H1 (cell line): ENCODE results near the gene GATC. TPM values are rescaled to one million over a fixed set of nuclear protein-coding genes. Genes with fewer than 3 reads are reported as not detected.

Source experiments
- BACH1 ChIP-seq: IDR thresholded peaks from 2 replicates; pipeline ENCODE4 v1.6.1; 2012; ENCODE audit warnings: low read length, improper control_type of control experiment
- BCL11A ChIP-seq, 2 experiments: IDR thresholded peaks; one replicate each; pipeline ENCODE4 v1.6.1; 2011; ENCODE audit warnings: low read depth in 2 of 2, low read length in 2 of 2, mild to moderate bottlenecking in 2 of 2
- EZH2 ChIP-seq: fragments of 200-600 bp; sonication (generic); IDR thresholded peaks from 2 replicates; pipeline ENCODE4 v1.7.1; 2012; ENCODE audit warnings: low read depth, mild to moderate bottlenecking, moderate library complexity, low read length, inconsistent platforms; ENCODE audit not compliant: severe bottlenecking
- HDAC2 ChIP-seq, 2 experiments: fragments of 300-600 bp in 1 of 2; sonication (generic) in 1 of 2; IDR thresholded peaks; 2 replicates each; pipeline ENCODE4 v1.6.1; 2011 to 2012; ENCODE audit warnings: low read depth in 2 of 2, low read length in 2 of 2, mild to moderate bottlenecking in 2 of 2, moderate library complexity in 2 of 2, borderline replicate concordance in 1 of 2, inconsistent platforms in 1 of 2
- NANOG ChIP-seq: IDR thresholded peaks from 2 replicates; pipeline ENCODE4 v1.6.1; 2011; ENCODE audit warnings: low read length, low read depth, mild to moderate bottlenecking, inconsistent platforms; ENCODE audit not compliant: insufficient read depth, poor library complexity, severe bottlenecking
- POLR2A ChIP-seq, 2 experiments: IDR thresholded peaks; 1 replicate in 1 of 2; 2 replicates in 1 of 2; pipeline ENCODE4 v1.6.1; 2011; ENCODE audit warnings: low read depth in 2 of 2, low read length in 2 of 2, mild to moderate bottlenecking in 2 of 2; ENCODE audit errors: control extremely low read depth in 1 of 2
- RNF2 ChIP-seq: fragments of 200-900, 300-1000 bp; sonication (generic); IDR thresholded peaks from 2 replicates; pipeline ENCODE4 v1.7.1; 2016; ENCODE audit warnings: borderline replicate concordance, low read depth, mild to moderate bottlenecking, antibody characterized with exemption, low read length; ENCODE audit not compliant: poor library complexity, severe bottlenecking; ENCODE audit errors: missing control alignments
- TAF1 ChIP-seq: IDR thresholded peaks from 2 replicates; pipeline ENCODE4 v1.6.1; 2011; ENCODE audit warnings: mild to moderate bottlenecking, low read depth, low read length
- ZNF274 ChIP-seq: IDR thresholded peaks from 2 replicates; pipeline ENCODE4 v1.7.0; 2012; ENCODE audit warnings: low read length, borderline replicate concordance; ENCODE audit errors: extremely low read depth
- polyA plus RNA-seq, 7 experiments: library from polyadenylated mRNA; depleted of rRNA in 3 of 7; stranded (reverse) in 5 of 7; unstranded in 2 of 7; fragments of >200 nt in 5 of 7; fragments of 200-250 nt in 2 of 7; gene quantifications; 1 replicate in 5 of 7; 2 replicates in 1 of 7; 4 replicates in 1 of 7; pipeline versions ENCODE4 v1.2.1 to v1.2.3, GENCODE V29; 2011 to 2013; ENCODE audit warnings: missing spikeins in 2 of 7, mixed read lengths in 2 of 7
- total RNA-seq: library from RNA; stranded (reverse); fragmentation: NEBNext Ultra II Directional; extraction: Animal tissue kit (Norgen Biotek cat#: 25700); gene quantifications from 2 replicates; pipeline ENCODE4 v1.2.1, GENCODE V29; 2021
- TF ChIP-seq, protein P1 (sequence below): IDR thresholded peaks from 2 replicates; pipeline ENCODE4 v1.6.1; 2012; ENCODE audit warnings: inconsistent platforms

The GATC gene
- total and polyA plus RNA-seq, 2 of the 8 experiments (the other 6 are each of a cell fraction or from before 2014, with no cell fraction given) = 13.2 to 30.4 TPM

DNA sequence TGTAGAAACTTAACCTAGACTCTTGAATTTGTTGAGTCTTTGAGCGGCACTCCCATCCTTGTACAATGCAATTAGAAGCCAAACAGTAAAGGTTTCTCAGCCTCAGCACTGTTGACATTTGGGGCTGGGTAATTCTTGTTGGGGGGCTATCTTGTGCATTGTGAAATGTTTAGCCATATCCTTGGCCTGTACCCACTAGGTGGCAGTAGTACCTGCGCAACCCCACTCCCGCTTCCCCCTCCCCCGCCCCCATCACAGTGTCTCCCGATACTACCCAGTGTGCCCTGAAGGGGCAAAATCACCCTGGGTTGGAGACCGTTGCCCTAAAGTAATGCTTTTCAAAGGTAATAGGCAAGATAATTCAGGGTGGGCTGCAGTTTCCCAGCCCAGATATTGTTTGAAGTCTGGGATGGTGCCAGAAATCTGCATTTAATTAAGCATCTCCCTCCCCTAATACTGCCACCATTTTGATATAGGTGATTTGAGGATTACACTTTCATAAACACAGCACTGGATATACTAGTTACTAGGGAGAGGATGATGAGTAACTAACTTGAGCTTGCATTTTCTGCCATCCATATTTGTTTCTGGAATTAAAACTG, 6.5 kb upstream of the GATC start (continued):
- TF ChIP-seq, protein P1, sequence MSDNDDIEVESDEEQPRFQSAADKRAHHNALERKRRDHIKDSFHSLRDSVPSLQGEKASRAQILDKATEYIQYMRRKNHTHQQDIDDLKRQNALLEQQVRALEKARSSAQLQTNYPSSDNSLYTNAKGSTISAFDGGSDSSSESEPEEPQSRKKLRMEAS = no peak
- TF ChIP-seq POLR2A (IDR thresholded peaks at IDR 0.05; ENCODE audit: control extremely low read depth in 1 of 2, low read depth in 2 of 2, low read length in 2 of 2) (no peak), RNF2 (no peak), ZNF274 (no peak), HDAC2 (IDR thresholded peaks at IDR 0.05; ENCODE audit: borderline replicate concordance in 1 of 2, low read depth in 2 of 2, low read length in 2 of 2) (no peak), BCL11A (IDR thresholded peaks at IDR 0.05; ENCODE audit: low read depth in 2 of 2, low read length in 2 of 2) (no peak), NANOG (no peak), BACH1 (no peak), EZH2 (no peak), TAF1 (no peak)
